ENCODE measurements around the gene KAT14. TPM values are rescaled to one million over a fixed set of nuclear protein-coding genes. Genes with fewer than 3 reads are reported as not detected.

The KAT14 gene
- total and polyA plus RNA-seq, 8 donors: 4.0 to 8.5 (median 6.1) TPM

DNA sequence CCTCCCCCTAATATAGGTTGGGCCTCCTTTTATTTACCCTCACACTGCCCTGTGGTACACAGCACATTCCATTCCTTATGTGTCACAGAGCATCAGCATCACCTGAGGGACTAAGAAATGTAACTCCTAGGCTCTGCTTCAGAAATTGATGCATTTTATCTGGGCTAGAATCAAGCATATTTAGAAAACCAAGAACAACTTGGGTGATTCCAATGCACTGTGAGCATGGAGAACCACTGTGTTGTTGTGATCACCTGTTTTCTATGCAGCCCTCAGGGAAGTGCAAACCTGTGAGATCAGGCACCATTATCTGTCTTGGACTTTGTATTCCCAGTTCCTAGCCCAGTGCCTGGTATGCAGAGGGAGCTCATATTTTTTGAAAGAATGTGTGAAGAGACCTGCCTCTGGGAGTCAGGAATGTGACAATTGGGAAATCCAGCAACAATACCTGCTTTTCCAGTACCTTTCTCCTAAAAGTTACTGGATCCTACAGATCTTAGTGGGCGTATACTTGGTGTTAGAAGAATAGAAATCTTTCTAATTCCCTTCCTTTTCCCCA, 7.0 kb downstream of the KAT14 start:
- Histone ChIP-seq H3K27ac (no peak overlapping the region), H3K4me1 (peaks cover 0 to 7% (median 0%) of the 10 kb centered on the region in 3 donors), H3K27me3 (no peaks in the 10 kb centered on the region), H3K36me3 (no peaks in the 10 kb centered on the region), H3K9me3 (no peaks in the 10 kb centered on the region), H3K4me3 (no peak overlapping the region)
- ATAC-seq (no peak), FAIRE-seq (no peak), DNase-seq (no peak)
- intact Hi-C loops (cut with DNase I): no loop called here
- 93 to 95% methylated on average over 1 of the region's 1 CpG for WGBS, 2 donors
- TF ChIP-seq, protein P1, sequence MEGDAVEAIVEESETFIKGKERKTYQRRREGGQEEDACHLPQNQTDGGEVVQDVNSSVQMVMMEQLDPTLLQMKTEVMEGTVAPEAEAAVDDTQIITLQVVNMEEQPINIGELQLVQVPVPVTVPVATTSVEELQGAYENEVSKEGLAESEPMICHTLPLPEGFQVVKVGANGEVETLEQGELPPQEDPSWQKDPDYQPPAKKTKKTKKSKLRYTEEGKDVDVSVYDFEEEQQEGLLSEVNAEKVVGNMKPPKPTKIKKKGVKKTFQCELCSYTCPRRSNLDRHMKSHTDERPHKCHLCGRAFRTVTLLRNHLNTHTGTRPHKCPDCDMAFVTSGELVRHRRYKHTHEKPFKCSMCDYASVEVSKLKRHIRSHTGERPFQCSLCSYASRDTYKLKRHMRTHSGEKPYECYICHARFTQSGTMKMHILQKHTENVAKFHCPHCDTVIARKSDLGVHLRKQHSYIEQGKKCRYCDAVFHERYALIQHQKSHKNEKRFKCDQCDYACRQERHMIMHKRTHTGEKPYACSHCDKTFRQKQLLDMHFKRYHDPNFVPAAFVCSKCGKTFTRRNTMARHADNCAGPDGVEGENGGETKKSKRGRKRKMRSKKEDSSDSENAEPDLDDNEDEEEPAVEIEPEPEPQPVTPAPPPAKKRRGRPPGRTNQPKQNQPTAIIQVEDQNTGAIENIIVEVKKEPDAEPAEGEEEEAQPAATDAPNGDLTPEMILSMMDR (IDR thresholded peaks at IDR 0.05): no peak

DNA sequence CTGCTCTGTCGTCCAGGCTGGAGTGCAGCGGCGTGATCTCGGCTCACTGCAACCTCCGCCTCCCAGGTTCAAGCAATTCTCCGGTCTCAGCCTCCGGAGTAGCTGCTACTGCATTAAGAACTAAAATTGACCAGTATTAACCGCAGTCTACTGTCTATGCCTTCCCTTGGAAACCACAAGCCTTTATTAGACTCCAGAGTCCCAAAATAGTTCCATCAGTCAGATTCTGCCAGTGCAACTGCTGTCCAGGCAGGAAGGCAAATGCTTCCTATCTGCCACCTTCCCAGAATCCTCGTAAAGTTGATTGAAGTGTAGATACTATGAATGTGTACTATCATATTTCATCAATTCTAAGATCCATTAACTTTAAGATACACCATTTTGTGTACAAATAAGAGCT, 16.7 kb downstream of the KAT14 start:
- DNase-seq (no peak), FAIRE-seq (no peak)
- intact Hi-C loops (cut with DNase I): no loop called here

DNA sequence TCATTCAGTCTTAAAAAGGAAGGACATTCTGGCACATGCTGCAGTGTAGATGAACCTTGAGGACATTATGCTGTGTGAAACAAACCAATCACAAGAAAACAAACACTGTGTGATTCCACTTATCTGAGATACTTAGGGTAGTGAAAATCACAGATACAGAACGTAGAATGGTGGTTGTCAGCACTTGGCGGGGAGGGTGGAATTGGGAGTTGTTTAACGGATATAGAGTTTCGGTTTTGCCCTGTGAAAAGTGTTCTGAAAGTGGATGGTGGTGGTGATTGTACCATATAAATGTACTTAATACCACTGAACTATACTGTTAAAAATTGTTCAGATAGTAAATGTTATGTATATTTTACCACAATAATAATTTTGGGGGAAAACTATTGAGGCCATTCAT, 18.4 kb downstream of the KAT14 start:
- 93 to 96% methylated on average over 4 of the region's 4 CpGs for WGBS, 2 donors
- H3K4me1 ChIP-seq: no peaks in the 10 kb centered on the region
- H3K9me3 ChIP-seq: no peaks in the 10 kb centered on the region
- TF ChIP-seq, protein P1 (IDR thresholded peaks at IDR 0.05): no peak
- no peak overlapping the region for H3K4me3 ChIP-seq
- no peak for FAIRE-seq
- intact Hi-C loops (cut with DNase I): no loop called here
- DNase-seq: no peak
- no peak overlapping the region for H3K27ac ChIP-seq
- peaks cover 0 to 22% (median 0%) of the 10 kb centered on the region in 3 donors for H3K36me3 ChIP-seq
- ATAC-seq: no peak
- H3K27me3 ChIP-seq: no peaks in the 10 kb centered on the region

More for the DNA sequence above, 16.7 kb downstream of the KAT14 start:
- no peak for ATAC-seq
- 96 to 98% methylated on average over 9 of the region's 9 CpGs for WGBS, 2 donors
- TF ChIP-seq, protein P1 (IDR thresholded peaks at IDR 0.05): no peak
- H3K4me3 ChIP-seq: no peak overlapping the region
- no peaks in the 10 kb centered on the region for H3K4me1 ChIP-seq
- H3K9me3 ChIP-seq: no peaks in the 10 kb centered on the region
- H3K27me3 ChIP-seq: no peaks in the 10 kb centered on the region
- peaks cover 0 to 11% (median 0%) of the 10 kb centered on the region in 3 donors for H3K36me3 ChIP-seq
- H3K27ac ChIP-seq: no peak overlapping the region

DNA sequence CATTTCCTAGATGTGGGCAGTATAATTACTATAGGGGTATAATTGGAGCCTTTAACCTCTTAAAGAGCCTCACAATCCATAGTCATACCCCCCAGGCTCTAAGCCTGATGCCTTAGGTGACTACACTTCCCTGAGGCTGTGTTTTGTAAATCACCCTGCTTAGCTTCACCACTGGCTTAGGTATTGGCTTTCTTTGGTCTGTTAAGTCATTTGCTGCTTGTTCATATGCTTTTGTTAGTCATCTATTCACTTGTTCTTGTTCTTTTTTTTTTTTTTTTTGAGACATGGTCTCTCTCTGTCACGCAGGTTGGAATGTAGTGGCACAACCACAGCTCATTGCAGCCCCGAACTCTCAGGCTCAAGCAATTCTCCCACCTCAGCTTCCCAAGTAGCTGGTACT, 26.7 kb downstream of the KAT14 start:
- no peaks in the 10 kb centered on the region for H3K27me3 ChIP-seq
- H3K27ac ChIP-seq: no peak overlapping the region
- H3K9me3 ChIP-seq: no peaks in the 10 kb centered on the region
- FAIRE-seq (no peak), ATAC-seq (no peak), DNase-seq (no peak)
- intact Hi-C loops (cut with DNase I): no loop called here
- H3K4me1 ChIP-seq: no peaks in the 10 kb centered on the region
- WGBS, 2 donors: 90 to 99% methylated on average over 2 of the region's 2 CpGs
- TF ChIP-seq, protein P1 (IDR thresholded peaks at IDR 0.05): no peak
- H3K4me3 ChIP-seq: no peak overlapping the region
- peaks cover 0 to 35% (median 0%) of the 10 kb centered on the region in 3 donors for H3K36me3 ChIP-seq

DNA sequence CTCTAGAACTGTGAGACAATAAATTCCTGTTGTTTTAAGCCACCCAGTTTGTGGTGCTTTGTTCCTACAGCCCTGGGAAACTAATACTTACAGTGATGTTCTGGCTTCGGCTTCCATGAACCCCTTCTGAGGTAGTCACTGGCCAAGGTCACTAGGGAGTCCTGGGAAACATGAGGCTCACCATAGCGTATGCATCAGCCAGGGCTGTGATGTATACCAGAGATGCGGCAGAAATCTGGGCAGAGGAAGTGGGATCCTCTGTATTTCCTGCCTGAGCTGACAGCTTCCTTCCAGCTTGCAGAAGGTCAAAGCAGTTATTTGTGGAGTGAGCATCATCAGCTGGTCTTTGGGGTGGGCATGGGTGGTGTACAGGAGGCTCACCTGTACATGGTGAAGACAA, 27.9 kb downstream of the KAT14 start:
- Histone ChIP-seq H3K4me3 (no peak overlapping the region), H3K27me3 (no peaks in the 10 kb centered on the region), H3K36me3 (peaks cover 0 to 25% (median 0%) of the 10 kb centered on the region in 3 donors), H3K4me1 (no peaks in the 10 kb centered on the region), H3K9me3 (no peaks in the 10 kb centered on the region), H3K27ac (no peak overlapping the region)
- 88 to 90% methylated on average over 3 of the region's 3 CpGs for WGBS, 2 donors
- FAIRE-seq: no peak
- no peak for DNase-seq
- TF ChIP-seq, protein P1 (IDR thresholded peaks at IDR 0.05): no peak
- ATAC-seq: no peak
- intact Hi-C loops (cut with DNase I): no loop called here
